Coronary artery (tissue), 2 donors: ENCODE data around the gene AKR1C4.

Experiments used
- DNase-seq: peaks from one replicate; pipeline ENCODE4 v3.0.0-alpha.2; 2017; ENCODE audit warnings: low spot score
- H3K27ac ChIP-seq, 2 donors: fragments of 200-600 bp; sonication (generic); one replicate each; pipeline ENCODE4 v1.5.1; 2016 to 2019
- H3K4me3 ChIP-seq: fragments of 200-600 bp; sonication (generic); 2 replicates; pipeline ENCODE4 v1.5.1; 2016; ENCODE audit warnings: mild to moderate bottlenecking, moderate library complexity
- CTCF ChIP-seq: fragments of 200-600 bp; sonication (generic); IDR thresholded peaks from one replicate; pipeline ENCODE4 v1.5.1; 2019; ENCODE audit warnings: antibody characterized with exemption

The AKR1C4 gene

DNA sequence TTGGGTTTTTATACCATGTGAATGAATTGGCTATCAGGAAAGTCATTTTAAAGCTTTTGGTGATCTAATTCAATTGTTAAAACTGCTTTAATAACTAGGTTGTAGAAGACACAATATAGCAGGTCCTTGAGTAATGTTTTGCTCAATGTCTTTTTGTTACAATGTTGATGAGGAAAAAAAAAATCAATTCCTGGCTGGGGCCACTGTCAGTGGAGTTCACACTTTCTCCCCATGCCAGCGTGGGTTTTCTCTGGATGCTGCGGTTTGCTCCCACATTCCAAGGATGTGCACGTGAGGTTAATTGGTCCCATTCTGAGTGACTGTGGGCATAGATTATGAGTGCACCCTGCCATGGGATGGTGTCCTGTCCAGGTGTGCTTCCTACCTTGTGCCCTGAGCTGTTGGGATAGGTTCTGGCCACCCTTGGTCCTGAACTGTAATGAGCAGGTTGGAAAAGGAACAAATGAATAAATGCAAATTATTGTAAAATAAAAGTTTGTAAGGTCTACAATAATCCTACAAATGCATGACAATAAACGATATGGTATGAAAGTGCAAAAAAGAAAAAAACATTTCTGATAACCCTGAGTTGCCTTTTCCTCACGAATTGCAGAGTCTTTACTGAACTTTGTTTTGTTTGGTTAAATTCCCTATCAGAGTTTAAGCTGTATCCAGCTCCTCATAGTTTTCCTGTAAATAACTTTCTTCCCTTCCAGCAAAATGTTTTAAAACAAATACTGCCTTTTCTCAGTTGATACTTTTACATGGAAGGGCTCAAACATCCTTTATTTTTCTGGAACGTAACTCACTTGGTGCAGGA, 62.7 kb downstream of the AKR1C4 start:
- no peak for TF ChIP-seq CTCF
- no peak for DNase-seq
- H3K4me3 ChIP-seq, result no peak overlapping the region
- no peak overlapping the region for H3K27ac ChIP-seq

GRCh38 chr10:5259952-5260578, 63.4 kb downstream of the AKR1C4 start:
- no peak for DNase-seq
- TF ChIP-seq CTCF, result no peak
- Histone ChIP-seq H3K4me3 (no peak overlapping the region), H3K27ac (no peak overlapping the region)

GRCh38 chr10:5260828-5261227, 64.2 kb downstream of the AKR1C4 start:
- no peak overlapping the region for H3K27ac ChIP-seq
- DNase-seq, result no peak
- no peak overlapping the region for H3K4me3 ChIP-seq
- no peak for TF ChIP-seq CTCF

- TF ChIP-seq CTCF, result no peak
- H3K4me3 ChIP-seq, result no peak overlapping the region
- DNase-seq, result no peak
- H3K27ac ChIP-seq, result no peak overlapping the region
These were observed 68.5 kb downstream of the AKR1C4 start for GRCh38 chr10:5265139-5265538.

GRCh38 chr10:5266351-5266750, 69.7 kb downstream of the AKR1C4 start:
- no peak overlapping the region for H3K4me3 ChIP-seq
- no peak overlapping the region for H3K27ac ChIP-seq
- no peak for DNase-seq
- no peak for TF ChIP-seq CTCF

- H3K4me3 ChIP-seq, result no peak overlapping the region
- H3K27ac ChIP-seq, result no peak overlapping the region
- no peak for DNase-seq
- TF ChIP-seq CTCF, result no peak
These were observed 70.2 kb downstream of the AKR1C4 start for GRCh38 chr10:5266804-5267203.

DNA sequence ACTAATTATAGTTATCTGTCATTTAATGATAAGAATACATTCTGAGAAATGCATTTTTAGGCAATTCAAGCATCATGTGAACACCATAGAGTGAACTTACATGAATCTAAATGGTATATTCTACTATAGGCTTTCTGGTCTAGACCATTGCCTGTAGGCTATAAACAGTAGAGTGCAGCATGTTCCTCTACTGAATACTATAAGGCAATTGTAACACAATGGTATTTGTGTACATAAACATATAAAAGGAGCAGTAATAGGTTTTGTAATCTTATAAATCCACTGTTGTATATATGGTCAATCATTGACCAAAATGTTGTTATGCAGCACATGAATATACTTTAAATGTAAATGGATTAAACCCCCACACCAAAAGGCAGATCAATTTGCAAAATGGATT, 71.6 kb downstream of the AKR1C4 start:
- no peak for DNase-seq
- no peak overlapping the region for H3K4me3 ChIP-seq
- TF ChIP-seq CTCF, result no peak
- H3K27ac ChIP-seq, result no peak overlapping the region
